HFFc6 (cell line): ENCODE data around the gene PFN1. TPM values are rescaled to one million over a fixed set of nuclear protein-coding genes. Genes with fewer than 3 reads are reported as not detected.
A peak's percentile ranks its signal among the peaks of the same experiment; 100 is the strongest.
"Not testable (repeated sequence)": the region's sequence is repeated elsewhere in the genome, so short reads cannot be mapped to it uniquely, and the experiment has no call there.

Experiments
- DNase-seq: peaks from one replicate; pipeline ENCODE4 v3.0.0-alpha.2; 2018
- H3K27ac Mint-ChIP-seq: 2 replicates; pipeline ENCODE4 v1.8.0; 2020; ENCODE audit warnings: mild to moderate bottlenecking, mixed read lengths
- H3K27me3 Mint-ChIP-seq: 2 replicates; pipeline ENCODE4 v1.8.0; 2021; ENCODE audit warnings: mild to moderate bottlenecking, moderate library complexity, mixed read lengths; ENCODE audit not compliant: insufficient read depth
- H3K36me3 Mint-ChIP-seq: 2 replicates; pipeline ENCODE4 v1.8.0; 2021; ENCODE audit warnings: low read depth, mixed read lengths
- H3K4me1 Mint-ChIP-seq: 2 replicates; pipeline ENCODE4 v1.8.0; 2020; ENCODE audit warnings: low read depth, mixed read lengths
- H3K4me3 Mint-ChIP-seq: 2 replicates; pipeline ENCODE4 v1.8.0; 2020; ENCODE audit warnings: mild to moderate bottlenecking, moderate library complexity, mixed read lengths
- H3K9me3 Mint-ChIP-seq: 2 replicates; pipeline ENCODE4 v1.8.0; 2020; ENCODE audit warnings: mild to moderate bottlenecking, mixed read lengths
- CTCF ChIP-seq: fragments of 200-600 bp; sonication (generic); IDR thresholded peaks from 2 replicates; pipeline ENCODE4 v1.5.0; 2021; ENCODE audit warnings: antibody characterized with exemption, mild to moderate bottlenecking
- total RNA-seq, 6 experiments: library from RNA; stranded (reverse); fragmentation: NEBNext Ultra II Directional; extraction: Animal tissue kit (Norgen Biotek cat#: 25700); gene quantifications; 2 replicates in 1 of 6; 3 replicates in 5 of 6; pipeline ENCODE4 v1.2.3, GENCODE V29; 2021

PFN1 gene
- total RNA-seq, 6 experiments from 2014 or later = 1,630 to 1,970 (median 1,832) TPM

GRCh38 chr17:4934173-4934979, 14.0 kb downstream of the PFN1 start:
- Mint-ChIP-seq H3K27me3 (peaks cover 2% of the 10 kb centered on the region), H3K36me3 (peaks cover 22% of the 10 kb centered on the region), H3K27ac (peak overlapping the region; percentile 48; the same call in 1 of the 2 replicates), H3K4me3 (no peak overlapping the region), H3K4me1 (peaks cover 23% of the 10 kb centered on the region), H3K9me3 (no peaks in the 10 kb centered on the region)
- TF ChIP-seq CTCF = peak; percentile 39; the same call in 1 of the 2 replicates
- DNase-seq = no peak

GRCh38 chr17:4933646-4934045, 14.7 kb downstream of the PFN1 start:
- H3K9me3 Mint-ChIP-seq = no peaks in the 10 kb centered on the region
- no peak overlapping the region for H3K4me3 Mint-ChIP-seq
- peaks cover 16% of the 10 kb centered on the region for H3K4me1 Mint-ChIP-seq
- TF ChIP-seq CTCF = no peak
- H3K27me3 Mint-ChIP-seq = peaks cover 4% of the 10 kb centered on the region
- peak overlapping the region; percentile 48; the same call in 1 of the 2 replicates for H3K27ac Mint-ChIP-seq
- peaks cover 28% of the 10 kb centered on the region for H3K36me3 Mint-ChIP-seq
- DNase-seq = no peak

- no peak for DNase-seq
- H3K4me1 Mint-ChIP-seq = peaks cover 10% of the 10 kb centered on the region
- H3K4me3 Mint-ChIP-seq = no peak overlapping the region
- no peaks in the 10 kb centered on the region for H3K9me3 Mint-ChIP-seq
- no peak overlapping the region for H3K27ac Mint-ChIP-seq
- H3K36me3 Mint-ChIP-seq = peaks cover 25% of the 10 kb centered on the region
- H3K27me3 Mint-ChIP-seq = peaks cover 4% of the 10 kb centered on the region
- no peak for TF ChIP-seq CTCF
Measured at GRCh38 chr17:4932756-4933155, 15.6 kb downstream of the PFN1 start.

- Mint-ChIP-seq H3K27me3 (peaks cover 4% of the 10 kb centered on the region), H3K36me3 (peaks cover 25% of the 10 kb centered on the region)
Measured at GRCh38 chr17:4931963-4932362, 16.4 kb downstream of the PFN1 start, which contains the start of gene GP1BA. Gene GP1BA (plus strand): TSS chr17:4932277. CDS start chr17:4932605, 328 bp downstream.

GRCh38 chr17:4928881-4929280, 19.4 kb downstream of the PFN1 start:
- no peak for TF ChIP-seq CTCF
- no peak for DNase-seq
- H3K36me3 Mint-ChIP-seq = peaks cover 20% of the 10 kb centered on the region; the same call in 1 of the 2 replicates
- peaks cover 2% of the 10 kb centered on the region for H3K27me3 Mint-ChIP-seq
- no peak overlapping the region for H3K4me3 Mint-ChIP-seq
- no peak overlapping the region for H3K27ac Mint-ChIP-seq
- H3K9me3 Mint-ChIP-seq = no peaks in the 10 kb centered on the region
- peaks cover 2% of the 10 kb centered on the region for H3K4me1 Mint-ChIP-seq

More at GRCh38 chr17:4931963-4932362, 16.4 kb downstream of the PFN1 start, which contains the start of gene GP1BA:
- DNase-seq = no peak
- Mint-ChIP-seq H3K4me1 (peaks cover 10% of the 10 kb centered on the region), H3K9me3 (no peaks in the 10 kb centered on the region), H3K4me3 (no peak within 1 kb of the TSS), H3K27ac (no peak within 1 kb of the TSS)
- TF ChIP-seq CTCF = no peak

- H3K4me3 Mint-ChIP-seq, H3K27ac Mint-ChIP-seq, H3K9me3 Mint-ChIP-seq, DNase-seq, H3K27me3 Mint-ChIP-seq, H3K4me1 Mint-ChIP-seq: not testable (repeated sequence)
- H3K36me3 Mint-ChIP-seq = peaks cover 20% of the 10 kb centered on the region; the same call in 1 of the 2 replicates
Measured at GRCh38 chr17:4926577-4927335, 21.6 kb downstream of the PFN1 start.
